GM12864 (cell line): Measurements from ENCODE around the gene FN1.
"Not testable (repeated sequence)": the region's sequence is repeated elsewhere in the genome, so short reads cannot be mapped to it uniquely, and the experiment has no call there.

Experiments
- DNase-seq: peaks from one replicate; pipeline ENCODE4 v3.0.0-alpha.2; 2011; ENCODE audit warnings: low read depth
- H3K4me3 ChIP-seq: 2 replicates; pipeline ENCODE4 v1.5.1; 2011; ENCODE audit warnings: mild to moderate bottlenecking, low read depth, low read length, control low read depth
- TF ChIP-seq, protein P1 (sequence below): IDR thresholded peaks from 2 replicates; pipeline ENCODE4 v1.5.1; 2011; ENCODE audit warnings: low read depth, mild to moderate bottlenecking, moderate library complexity, low read length, control low read depth, inconsistent platforms; ENCODE audit errors: missing control alignments

The FN1 gene

GRCh38 chr2:215315301-215315700 is 120.6 kb downstream of the FN1 start:
- TF ChIP-seq, protein P1, sequence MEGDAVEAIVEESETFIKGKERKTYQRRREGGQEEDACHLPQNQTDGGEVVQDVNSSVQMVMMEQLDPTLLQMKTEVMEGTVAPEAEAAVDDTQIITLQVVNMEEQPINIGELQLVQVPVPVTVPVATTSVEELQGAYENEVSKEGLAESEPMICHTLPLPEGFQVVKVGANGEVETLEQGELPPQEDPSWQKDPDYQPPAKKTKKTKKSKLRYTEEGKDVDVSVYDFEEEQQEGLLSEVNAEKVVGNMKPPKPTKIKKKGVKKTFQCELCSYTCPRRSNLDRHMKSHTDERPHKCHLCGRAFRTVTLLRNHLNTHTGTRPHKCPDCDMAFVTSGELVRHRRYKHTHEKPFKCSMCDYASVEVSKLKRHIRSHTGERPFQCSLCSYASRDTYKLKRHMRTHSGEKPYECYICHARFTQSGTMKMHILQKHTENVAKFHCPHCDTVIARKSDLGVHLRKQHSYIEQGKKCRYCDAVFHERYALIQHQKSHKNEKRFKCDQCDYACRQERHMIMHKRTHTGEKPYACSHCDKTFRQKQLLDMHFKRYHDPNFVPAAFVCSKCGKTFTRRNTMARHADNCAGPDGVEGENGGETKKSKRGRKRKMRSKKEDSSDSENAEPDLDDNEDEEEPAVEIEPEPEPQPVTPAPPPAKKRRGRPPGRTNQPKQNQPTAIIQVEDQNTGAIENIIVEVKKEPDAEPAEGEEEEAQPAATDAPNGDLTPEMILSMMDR, result no peak
- no peak for DNase-seq
- H3K4me3 ChIP-seq, result no peak overlapping the region

DNA sequence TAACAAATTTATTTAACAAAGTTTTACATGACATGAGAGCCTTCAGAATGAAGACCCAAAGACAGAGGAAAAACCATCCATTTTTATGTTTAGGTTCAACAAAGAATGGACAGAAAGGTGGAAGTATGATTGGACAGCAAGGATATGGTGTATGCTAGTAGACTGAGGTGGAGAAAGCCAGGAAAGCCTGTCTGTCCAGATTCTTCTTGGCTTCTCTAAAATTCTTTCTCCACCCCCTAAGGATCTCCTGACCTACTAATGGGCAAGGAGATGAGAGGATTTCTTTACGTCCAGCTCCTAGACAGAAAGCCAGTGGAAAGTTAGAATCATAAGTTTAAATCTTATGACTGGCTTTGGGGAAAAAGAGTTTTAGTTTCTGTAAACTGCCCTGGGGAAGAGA is 121.0 kb downstream of the FN1 start:
- no peak overlapping the region for H3K4me3 ChIP-seq
- no peak for DNase-seq
- TF ChIP-seq, protein P1, result no peak

GRCh38 chr2:215313255-215313613 is 122.6 kb downstream of the FN1 start:
- TF ChIP-seq, protein P1, result no peak
- DNase-seq, result no peak
- peak overlapping the region; percentile 96 for H3K4me3 ChIP-seq

GRCh38 chr2:215311625-215312396 is 124.1 kb downstream of the FN1 start, which contains the start of gene ATIC:
ATIC (plus strand) TSS chr2:215312059; CDS start chr2:215312143, 84 bp downstream.
- H3K4me3 ChIP-seq, result peak within 1 kb of the TSS; percentile 96
- peak; percentile 83 for DNase-seq
- TF ChIP-seq, protein P1, result no peak

DNA sequence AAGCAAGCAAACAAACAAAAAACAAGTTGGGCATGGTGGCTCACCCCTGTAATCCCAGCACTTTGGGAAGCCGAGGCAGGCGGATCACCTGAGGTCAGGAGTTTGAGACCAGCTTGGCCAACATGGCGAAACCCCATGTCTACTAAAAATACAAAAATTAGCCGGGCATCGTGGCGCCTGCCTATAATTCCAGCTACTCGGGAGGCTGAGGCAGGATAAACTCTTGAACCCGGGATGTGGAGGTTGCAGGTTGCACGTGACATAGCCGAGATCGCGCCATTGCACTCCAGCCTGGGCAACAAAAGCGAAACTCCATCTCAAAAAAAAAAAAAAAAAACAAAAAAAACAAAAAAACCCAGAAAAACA is 124.6 kb downstream of the FN1 start:
- peak overlapping the region; percentile 96 for H3K4me3 ChIP-seq
- DNase-seq, result not testable (repeated sequence)
